ES-I3 (cell line): Measurements from ENCODE around the gene CBX2.
"Not testable (repeated sequence)": the region's sequence is repeated elsewhere in the genome, so short reads cannot be mapped to it uniquely, and the experiment has no call there.

Source experiments
- H3K36me3 ChIP-seq: 2 replicates; pipeline ENCODE4 v1.6.1; 2013; ENCODE audit warnings: mild to moderate bottlenecking, low read length, control low read depth, moderate library complexity; ENCODE audit not compliant: insufficient read depth
- H3K4me1 ChIP-seq: 2 replicates; pipeline ENCODE4 v1.6.1; 2013; ENCODE audit warnings: mild to moderate bottlenecking, control low read depth, low read length; ENCODE audit not compliant: insufficient read depth
- H3K9ac ChIP-seq: 2 replicates; pipeline ENCODE4 v1.6.1; 2013; ENCODE audit warnings: low read depth, mild to moderate bottlenecking, low read length, moderate library complexity
- H3K9me3 ChIP-seq: 2 replicates; pipeline ENCODE4 v1.6.1; 2013; ENCODE audit warnings: mild to moderate bottlenecking, low read length, moderate library complexity; ENCODE audit not compliant: control insufficient read depth, insufficient read depth

Gene CBX2

DNA sequence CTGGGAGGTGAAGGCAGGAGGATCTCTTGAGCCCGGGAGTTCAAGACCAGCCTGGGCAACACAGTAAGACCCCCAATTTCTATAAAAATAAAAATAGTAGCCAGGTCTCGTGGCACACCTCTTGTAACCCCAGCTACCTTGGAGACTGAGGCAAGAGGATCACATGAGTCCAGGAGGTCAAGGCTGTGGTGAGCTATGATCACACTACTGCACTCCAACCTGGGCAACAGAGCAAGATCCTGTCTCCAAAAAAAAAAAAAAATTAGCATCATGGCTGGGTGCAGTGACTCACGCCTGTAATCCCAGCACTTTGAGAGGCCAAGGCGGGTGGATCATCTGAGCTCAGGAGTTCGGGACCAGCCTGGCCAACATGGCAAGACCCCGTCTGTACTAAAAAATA, 6.7 kb upstream of the CBX2 start:
- H3K36me3 ChIP-seq = no peaks in the 10 kb centered on the region
- no peak overlapping the region for H3K9ac ChIP-seq
- H3K4me1 ChIP-seq = peaks cover 2% of the 10 kb centered on the region; the same call in 1 of the 2 replicates
- H3K9me3 ChIP-seq = no peaks in the 10 kb centered on the region

DNA sequence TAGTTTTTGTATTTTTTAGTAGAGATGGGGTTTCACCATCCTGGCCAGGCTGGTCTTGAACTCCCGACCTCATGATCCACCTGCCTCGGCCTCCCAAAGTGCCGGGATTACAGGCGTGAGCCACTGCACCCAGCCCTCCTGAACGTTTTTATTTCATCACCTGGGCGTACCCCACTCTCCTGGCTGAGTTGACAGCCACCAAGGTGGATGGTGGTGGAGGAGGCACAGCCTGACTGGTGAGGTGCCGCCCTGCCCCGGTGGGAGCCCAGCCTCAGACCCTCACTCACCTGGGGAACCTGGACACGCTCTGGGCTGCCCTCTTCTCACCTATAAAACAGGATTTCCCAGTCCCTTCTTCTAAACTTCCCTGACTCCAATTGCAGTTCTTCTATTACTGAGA, 5.2 kb upstream of the CBX2 start:
- not testable (repeated sequence) for H3K9ac ChIP-seq

DNA sequence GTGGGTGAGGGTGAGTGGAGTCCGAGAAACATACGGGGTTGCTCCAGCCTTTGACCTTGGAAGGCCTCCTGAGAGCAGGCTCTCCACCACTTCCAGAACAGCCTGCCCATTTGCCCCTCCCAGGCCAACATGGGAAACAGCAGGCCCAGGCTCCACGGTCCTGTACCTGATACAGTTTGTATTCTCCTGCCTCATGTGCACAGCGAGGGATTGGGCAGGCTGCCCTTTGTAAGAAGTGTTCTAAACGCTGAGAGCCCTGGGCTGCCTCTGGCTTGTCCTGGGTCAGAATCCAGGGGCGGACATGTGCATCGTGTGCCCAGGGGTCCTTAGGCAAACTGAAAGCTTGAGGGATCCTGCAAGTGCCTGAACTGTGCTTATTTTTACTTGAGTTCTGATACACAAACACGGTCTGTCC, 3.4 kb upstream of the CBX2 start:
- H3K36me3 ChIP-seq = peaks cover under 1% of the 10 kb centered on the region; the same call in 1 of the 2 replicates
- H3K9me3 ChIP-seq = no peaks in the 10 kb centered on the region
- H3K4me1 ChIP-seq = peaks cover 11% of the 10 kb centered on the region; the same call in 1 of the 2 replicates
- H3K9ac ChIP-seq = no peak overlapping the region

More for the DNA sequence above, 5.2 kb upstream of the CBX2 start:
- H3K9me3 ChIP-seq, H3K36me3 ChIP-seq, H3K4me1 ChIP-seq: not testable (repeated sequence)

DNA sequence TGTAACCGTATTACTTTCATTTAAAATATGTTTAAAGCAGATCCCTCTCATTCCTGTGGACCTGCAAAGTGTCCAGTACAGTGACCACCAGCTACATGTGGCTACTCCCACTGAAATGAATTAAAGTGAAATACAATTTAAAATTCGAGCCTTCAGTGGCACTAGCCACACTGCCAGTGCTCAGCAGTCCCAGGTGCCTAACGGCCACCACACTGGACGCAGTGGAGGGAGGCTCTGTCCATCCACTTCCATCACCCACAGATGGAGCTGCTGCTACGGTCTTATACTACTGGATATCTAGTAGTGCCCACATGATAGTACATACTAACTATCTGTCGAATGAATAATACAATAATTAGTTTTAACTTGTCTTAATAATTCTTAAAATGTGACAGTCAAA, 2.3 kb upstream of the CBX2 start:
- Histone ChIP-seq H3K36me3 (peaks cover 5% of the 10 kb centered on the region; the same call in 1 of the 2 replicates), H3K9ac (no peak overlapping the region), H3K4me1 (peaks cover 13% of the 10 kb centered on the region; the same call in 1 of the 2 replicates), H3K9me3 (no peaks in the 10 kb centered on the region)

DNA sequence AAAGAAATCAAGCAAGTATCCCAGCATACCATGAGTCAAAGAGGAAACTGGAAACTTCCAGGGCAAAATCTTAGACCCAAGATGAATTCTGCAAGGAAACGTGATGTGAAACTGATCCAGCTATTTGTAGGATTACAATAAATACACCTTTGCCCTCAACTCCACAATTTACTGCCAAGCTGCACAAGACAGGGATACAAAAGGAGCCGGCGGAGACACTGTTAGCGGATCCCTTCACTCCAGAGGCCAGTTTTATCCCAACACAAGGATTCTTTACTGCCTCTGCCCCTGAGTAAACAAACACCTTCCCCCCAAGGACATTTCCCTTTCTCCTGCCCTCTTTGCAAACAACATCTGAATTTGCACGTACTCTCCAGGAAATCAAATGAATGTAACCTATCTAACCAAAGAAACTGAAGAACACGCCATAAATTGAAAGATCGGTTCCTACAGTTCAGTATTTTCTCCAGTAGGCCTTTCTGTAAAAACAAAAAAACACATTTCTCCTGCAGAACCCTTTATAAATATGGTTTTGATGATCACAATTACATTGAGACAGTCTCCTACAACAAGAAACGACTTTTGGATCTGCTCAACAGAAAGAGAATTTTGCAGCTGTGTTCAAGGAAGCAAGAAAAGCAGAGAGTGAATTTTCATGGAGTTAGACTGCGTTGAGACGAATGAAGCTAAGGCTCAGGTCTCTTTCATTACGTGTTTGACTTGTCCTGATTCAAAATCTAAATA, 1.4 kb upstream of the CBX2 start:
- Histone ChIP-seq H3K36me3 (peaks cover 5% of the 10 kb centered on the region; the same call in 1 of the 2 replicates), H3K9me3 (no peaks in the 10 kb centered on the region), H3K9ac (peak overlapping the region; percentile 76), H3K4me1 (peaks cover 13% of the 10 kb centered on the region; the same call in 1 of the 2 replicates)

DNA sequence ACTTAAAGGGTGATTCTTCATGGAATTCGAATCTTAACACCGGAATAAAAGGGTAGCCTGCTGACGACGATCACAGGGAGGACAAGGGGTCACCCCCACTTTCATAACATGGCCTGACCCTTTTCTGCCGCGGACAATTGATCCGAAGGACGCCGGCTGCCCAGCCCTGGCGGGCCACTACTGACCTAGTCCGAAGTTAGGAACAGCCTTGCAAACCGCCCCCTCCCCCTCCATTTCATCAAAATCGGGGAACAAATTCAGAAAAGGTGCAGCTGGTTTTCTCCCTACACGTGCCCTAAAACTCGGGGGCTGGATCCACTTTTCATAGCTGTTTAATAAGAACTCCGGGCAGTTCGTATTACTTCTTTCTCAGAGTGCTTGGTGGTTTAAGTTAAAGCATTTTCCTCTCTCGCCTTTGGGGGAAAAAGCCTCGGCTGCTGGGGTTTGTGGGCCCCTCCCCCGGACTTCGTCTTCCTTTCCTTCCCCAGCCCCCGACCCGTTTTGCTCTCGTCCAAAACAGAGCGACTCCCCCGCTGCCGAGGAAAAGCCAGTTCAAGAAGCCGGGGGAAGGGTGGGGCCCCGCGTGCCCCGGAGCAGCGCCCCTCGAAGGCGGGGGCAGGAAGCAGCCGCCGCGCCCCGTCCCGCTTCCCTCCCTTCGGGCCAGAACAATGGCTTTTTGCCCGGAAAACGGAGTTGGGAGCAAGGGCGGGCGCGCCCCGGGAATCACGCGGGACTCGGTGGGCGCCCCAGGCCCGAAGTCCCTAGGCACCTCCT, 641 bp upstream of the CBX2 start:
- Histone ChIP-seq H3K9me3 (no peaks in the 10 kb centered on the region), H3K9ac (peak overlapping the region; percentile 76), H3K4me1 (peaks cover 13% of the 10 kb centered on the region; the same call in 1 of the 2 replicates), H3K36me3 (peaks cover 5% of the 10 kb centered on the region; the same call in 1 of the 2 replicates)

DNA sequence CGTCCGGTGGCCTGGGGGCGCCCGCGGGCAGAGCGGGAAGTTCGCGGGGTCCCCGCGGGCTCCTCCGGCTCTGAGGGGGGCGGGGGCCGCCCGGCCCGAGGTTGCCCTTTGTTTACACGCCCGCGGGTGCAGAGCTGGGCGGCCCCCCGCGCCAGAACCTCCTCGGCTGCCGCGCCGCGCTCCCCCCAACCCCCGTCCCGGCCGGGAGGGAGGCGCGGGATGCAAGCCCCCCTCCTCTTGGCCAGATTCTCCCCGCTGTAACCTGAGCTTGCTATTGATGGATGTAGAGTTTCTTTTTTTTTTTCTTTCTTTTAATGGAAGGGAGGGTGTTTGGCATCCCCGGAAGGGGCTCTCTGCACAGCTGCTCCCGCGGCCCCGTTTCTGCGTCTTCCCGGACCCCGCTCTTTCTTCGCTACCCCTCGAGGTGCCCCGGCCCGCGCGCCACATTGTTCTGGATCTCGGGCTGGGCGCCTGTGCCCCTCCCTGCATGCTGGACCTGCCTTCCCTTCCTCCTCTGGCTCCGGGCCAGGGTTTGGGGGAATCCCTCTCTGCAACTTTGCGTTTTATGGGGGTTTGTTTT, 646 bp downstream of the CBX2 start:
- Histone ChIP-seq H3K9me3 (no peaks in the 10 kb centered on the region), H3K36me3 (peaks cover 5% of the 10 kb centered on the region; the same call in 1 of the 2 replicates), H3K9ac (peak overlapping the region; percentile 68; the same call in 1 of the 2 replicates), H3K4me1 (peaks cover 13% of the 10 kb centered on the region; the same call in 1 of the 2 replicates)

DNA sequence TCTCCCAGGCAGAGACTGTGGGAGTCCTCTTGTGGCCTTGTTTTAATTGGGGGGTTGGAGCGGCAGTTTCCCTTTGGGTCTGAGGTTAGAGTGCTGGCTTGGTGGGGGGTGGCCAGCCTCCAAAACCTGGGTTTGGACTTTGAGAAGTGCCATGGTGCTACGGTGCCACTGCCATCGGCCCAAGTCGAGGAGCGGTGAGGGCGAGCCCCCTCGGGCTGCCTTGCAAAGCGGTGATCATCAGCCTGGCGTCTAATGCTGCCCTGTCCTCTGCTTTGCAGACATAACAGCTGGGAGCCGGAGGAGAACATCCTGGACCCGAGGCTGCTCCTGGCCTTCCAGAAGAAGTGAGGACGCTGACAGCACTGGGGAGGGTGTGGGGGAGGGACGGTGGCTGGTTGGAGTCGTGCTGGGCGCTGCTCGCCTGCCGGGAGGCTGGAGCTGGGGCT, 1.2 kb downstream of the CBX2 start:
- peaks cover 5% of the 10 kb centered on the region; the same call in 1 of the 2 replicates for H3K36me3 ChIP-seq
- peaks cover 13% of the 10 kb centered on the region; the same call in 1 of the 2 replicates for H3K4me1 ChIP-seq
- H3K9ac ChIP-seq = peak overlapping the region; percentile 68; the same call in 1 of the 2 replicates

DNA sequence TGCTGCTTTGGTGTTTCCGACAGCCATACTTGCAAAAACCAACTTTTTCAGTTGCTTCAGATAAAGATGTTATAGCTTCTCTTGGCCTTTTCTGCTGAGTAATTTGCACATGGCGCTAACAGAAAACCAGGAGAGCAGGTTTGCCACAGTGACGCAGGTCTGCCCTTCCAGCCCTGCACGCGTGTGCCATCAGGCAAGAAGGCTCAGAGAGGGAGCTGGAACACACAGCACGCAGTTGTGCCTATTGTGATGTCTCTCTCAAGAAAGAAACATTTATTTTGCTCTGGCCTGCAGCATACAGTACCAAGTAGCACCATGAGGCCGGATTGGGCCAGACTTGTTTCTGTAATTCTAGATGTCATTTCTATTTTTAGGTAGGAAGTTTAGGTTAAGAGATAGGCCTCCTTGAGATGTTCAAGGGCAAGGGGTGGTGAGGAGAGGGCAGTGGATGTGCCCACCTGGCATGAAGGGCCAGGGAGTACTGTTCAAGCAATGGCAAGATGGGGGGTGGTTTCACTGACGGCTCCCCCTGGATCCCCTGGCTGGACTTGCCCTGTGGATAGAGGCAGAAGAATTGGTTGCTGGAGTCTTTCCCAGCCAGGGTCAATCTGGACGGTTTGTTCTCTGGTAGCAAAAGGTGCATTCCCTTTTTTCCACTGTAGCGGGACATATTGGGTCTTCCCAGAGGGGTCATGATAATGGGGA, 1.9 kb downstream of the CBX2 start:
- peaks cover 5% of the 10 kb centered on the region; the same call in 1 of the 2 replicates for H3K36me3 ChIP-seq
- no peaks in the 10 kb centered on the region for H3K9me3 ChIP-seq
- H3K4me1 ChIP-seq = peaks cover 13% of the 10 kb centered on the region; the same call in 1 of the 2 replicates
- peak overlapping the region; percentile 68; the same call in 1 of the 2 replicates for H3K9ac ChIP-seq

More for the DNA sequence above, 1.2 kb downstream of the CBX2 start:
- no peaks in the 10 kb centered on the region for H3K9me3 ChIP-seq

DNA sequence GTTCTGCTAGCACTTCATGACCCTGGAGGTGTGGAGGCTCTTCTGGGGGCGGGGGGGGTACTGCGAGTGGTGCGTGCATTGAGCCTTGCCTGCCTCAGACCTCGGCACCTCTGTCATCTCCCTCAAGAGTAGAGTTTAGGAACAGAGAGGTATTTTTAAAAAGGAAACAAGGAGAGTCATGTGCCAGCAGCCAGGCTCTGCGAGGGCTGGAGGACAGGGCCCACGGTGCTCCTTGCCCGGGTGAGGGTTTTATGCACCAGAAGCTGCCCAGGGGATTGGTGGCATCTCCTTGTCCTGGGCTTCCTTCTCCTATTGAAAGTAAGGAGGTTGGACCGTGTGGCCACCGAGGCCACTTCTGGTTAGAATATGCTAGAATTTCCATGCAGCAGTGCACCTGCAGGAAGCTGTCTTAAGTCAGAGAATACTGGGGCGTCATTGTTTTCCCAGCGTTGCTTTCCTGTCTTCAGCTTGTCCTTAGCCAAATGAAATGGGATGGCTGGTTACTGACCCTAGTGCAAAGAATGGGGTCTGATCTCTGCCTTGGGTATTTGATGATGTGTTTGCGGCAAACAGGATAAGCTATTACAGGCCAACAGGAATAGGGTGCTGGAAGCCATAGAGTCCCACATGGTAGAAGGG, 3.2 kb downstream of the CBX2 start:
- Histone ChIP-seq H3K9ac (no peak overlapping the region), H3K36me3 (peaks cover 5% of the 10 kb centered on the region; the same call in 1 of the 2 replicates), H3K4me1 (peaks cover 12% of the 10 kb centered on the region; the same call in 1 of the 2 replicates), H3K9me3 (no peaks in the 10 kb centered on the region)

DNA sequence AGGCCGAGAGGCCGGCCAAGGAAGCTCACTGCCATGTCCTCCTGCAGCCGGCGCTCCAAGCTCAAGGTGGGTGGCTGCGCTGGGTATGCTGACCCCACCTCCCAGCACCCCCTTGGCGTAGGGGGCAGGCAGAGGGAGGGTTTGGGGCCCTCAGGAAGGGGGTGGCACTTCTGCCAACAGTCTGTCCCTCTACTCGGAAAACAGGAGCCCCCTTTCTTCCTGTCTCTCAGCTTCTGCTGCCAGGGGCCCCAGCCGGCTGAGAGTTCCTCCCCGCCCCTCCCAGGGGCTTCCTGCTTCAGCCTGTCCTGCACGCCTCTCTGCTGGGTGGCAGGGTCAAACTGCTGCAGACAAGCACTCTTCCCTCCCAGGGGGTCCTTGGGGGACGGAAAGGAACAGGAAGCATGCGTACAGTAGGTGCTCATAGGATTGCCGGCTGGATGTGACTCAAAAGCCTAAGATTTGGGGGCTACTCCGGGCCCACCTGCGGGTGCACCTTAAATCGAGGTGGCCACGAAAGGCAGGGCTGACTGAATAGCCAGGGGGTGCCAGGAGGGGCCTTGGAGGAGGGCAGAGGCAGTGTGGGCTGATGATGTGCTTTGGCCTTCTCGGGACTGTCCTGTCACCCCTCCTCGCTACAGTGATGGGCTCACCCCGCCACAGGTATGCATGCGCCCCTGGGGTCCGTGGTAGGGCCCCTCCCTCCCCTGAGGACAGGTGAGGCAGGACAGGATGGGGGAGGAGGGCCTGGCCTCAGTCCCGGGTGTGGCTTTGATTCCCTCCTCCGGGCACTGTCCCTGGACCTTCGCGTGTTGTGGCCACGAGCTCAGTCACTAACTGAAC, 4.0 kb downstream of the CBX2 start:
- peaks cover 5% of the 10 kb centered on the region; the same call in 1 of the 2 replicates for H3K4me1 ChIP-seq
- H3K9me3 ChIP-seq = no peaks in the 10 kb centered on the region
- peaks cover 5% of the 10 kb centered on the region; the same call in 1 of the 2 replicates for H3K36me3 ChIP-seq
- no peak overlapping the region for H3K9ac ChIP-seq

DNA sequence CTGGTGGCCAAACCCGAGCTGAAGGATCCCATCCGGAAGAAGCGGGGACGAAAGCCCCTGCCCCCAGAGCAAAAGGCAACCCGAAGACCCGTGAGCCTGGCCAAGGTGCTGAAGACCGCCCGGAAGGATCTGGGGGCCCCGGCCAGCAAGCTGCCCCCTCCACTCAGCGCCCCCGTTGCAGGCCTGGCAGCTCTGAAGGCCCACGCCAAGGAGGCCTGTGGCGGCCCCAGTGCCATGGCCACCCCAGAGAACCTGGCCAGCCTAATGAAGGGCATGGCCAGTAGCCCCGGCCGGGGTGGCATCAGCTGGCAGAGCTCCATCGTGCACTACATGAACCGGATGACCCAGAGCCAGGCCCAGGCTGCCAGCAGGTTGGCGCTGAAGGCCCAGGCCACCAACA, 5.9 kb downstream of the CBX2 start:
- Histone ChIP-seq H3K36me3 (peaks cover 5% of the 10 kb centered on the region; the same call in 1 of the 2 replicates), H3K9me3 (no peaks in the 10 kb centered on the region), H3K9ac (no peak overlapping the region), H3K4me1 (peaks cover 13% of the 10 kb centered on the region)
